Measurements from ENCODE around the gene GUSB.

GRCh38 chr7:65975814-65976445, 6.1 kb downstream of the GUSB start:
- TF ChIP-seq CTCF (conservative IDR thresholded peaks at IDR 0.05 in 1 of 2, IDR thresholded peaks at IDR 0.05 in 1 of 2; ENCODE audit: extremely low read depth in 1 of 2, insufficient read depth in 1 of 2, low read depth in 1 of 2, low read length in 2 of 2): no peak
- no peak for TF ChIP-seq EZH2 (IDR thresholded peaks at IDR 0.05; ENCODE audit: borderline replicate concordance, low read length)
